Measurements from ENCODE around the gene PLEKHH1.

- no peak for TF ChIP-seq CTCF (conservative IDR thresholded peaks at IDR 0.05 in 1 of 2, IDR thresholded peaks at IDR 0.05 in 1 of 2; ENCODE audit: extremely low read depth in 1 of 2, insufficient read depth in 1 of 2, low read depth in 1 of 2, low read length in 2 of 2)
- TF ChIP-seq EZH2 (IDR thresholded peaks at IDR 0.05; ENCODE audit: borderline replicate concordance, low read length): no peak
Measured at GRCh38 chr14:67577181-67577808, 44.2 kb downstream of the PLEKHH1 start.

Data from mammary epithelial cell (primary cell).